Islet of Langerhans (tissue), 1 donor: Measurements from ENCODE around the gene PSME3IP1.
"Not testable (repeated sequence)": the region's sequence is repeated elsewhere in the genome, so short reads cannot be mapped to it uniquely, and the experiment has no call there.

Experiments used
- FAIRE-seq: peaks from one replicate; lab custom pipeline; 2011; peaks lifted over from hg19 to GRCh38; lab: Jason Lieb, UNC

Gene PSME3IP1

GRCh38 chr16:57123216-57123973 is 62.4 kb downstream of the PSME3IP1 start:
- no peak for FAIRE-seq

- no peak for FAIRE-seq
Measured at GRCh38 chr16:57118461-57119084, 67.3 kb downstream of the PSME3IP1 start.

- FAIRE-seq = no peak
Measured at GRCh38 chr16:57115514-57116182, 70.2 kb downstream of the PSME3IP1 start.

- FAIRE-seq = no peak
Measured at GRCh38 chr16:57115168-57115513, 70.7 kb downstream of the PSME3IP1 start.

GRCh38 chr16:57113664-57114063 is 72.2 kb downstream of the PSME3IP1 start:
- FAIRE-seq = no peak

- no peak for FAIRE-seq
Measured at GRCh38 chr16:57113042-57113453, 72.8 kb downstream of the PSME3IP1 start.

- no peak for FAIRE-seq
Measured at GRCh38 chr16:57112403-57113041, 73.3 kb downstream of the PSME3IP1 start.

- FAIRE-seq = no peak
Measured at GRCh38 chr16:57111420-57111819, 74.4 kb downstream of the PSME3IP1 start.

- no peak for FAIRE-seq
Measured at GRCh38 chr16:57110937-57111336, 74.9 kb downstream of the PSME3IP1 start.

- FAIRE-seq = not testable (repeated sequence)
Measured at GRCh38 chr16:57109259-57110105, 76.4 kb downstream of the PSME3IP1 start.

GRCh38 chr16:57108432-57108831 is 77.4 kb downstream of the PSME3IP1 start:
- no peak for FAIRE-seq

GRCh38 chr16:57107321-57107922 is 78.4 kb downstream of the PSME3IP1 start:
- FAIRE-seq = no peak

GRCh38 chr16:57106767-57107166 is 79.1 kb downstream of the PSME3IP1 start:
- no peak for FAIRE-seq

- no peak for FAIRE-seq
Measured at GRCh38 chr16:57105184-57105583, 80.7 kb downstream of the PSME3IP1 start.

- no peak for FAIRE-seq
Measured at GRCh38 chr16:57104706-57105105, 81.1 kb downstream of the PSME3IP1 start.

- FAIRE-seq = no peak
Measured at GRCh38 chr16:57102888-57103851, 82.7 kb downstream of the PSME3IP1 start.
